ENCODE data around the gene PGP.
"Not testable (repeated sequence)": the region's sequence is repeated elsewhere in the genome, so short reads cannot be mapped to it uniquely, and the experiment has no call there.

The PGP gene

GRCh38 chr16:2250652-2251295 is 36.1 kb upstream of the PGP start:
- Histone ChIP-seq H3K4me3 (no peak overlapping the region), H3K27ac (peak overlapping the region; percentile 31; the same call in 1 of the 2 replicates), H3K36me3 (ENCODE audit: insufficient read depth, low read length) (peaks cover 64% of the 10 kb centered on the region), H3K9me3 (ENCODE audit: low read depth, low read length) (no peaks in the 10 kb centered on the region), H3K9ac (ENCODE audit: insufficient read length) (no peak overlapping the region)
- no peak for DNase-seq (ENCODE audit: low read depth, low spot score)
- TF ChIP-seq POLR2AphosphoS5 (IDR thresholded peaks at IDR 0.05; ENCODE audit: borderline replicate concordance, low read depth, low read length) (no peak), FOXP2 (optimal IDR thresholded peaks at IDR 0.05; ENCODE audit: control extremely low read depth, extremely low read length, insufficient read depth) (no peak), EZH2 (IDR thresholded peaks at IDR 0.05) (no peak)

- no peak for TF ChIP-seq FOXP2 (optimal IDR thresholded peaks at IDR 0.05; ENCODE audit: control extremely low read depth, extremely low read length, insufficient read depth)
- TF ChIP-seq POLR2AphosphoS5 (IDR thresholded peaks at IDR 0.05; ENCODE audit: borderline replicate concordance, low read depth, low read length) = no peak
- TF ChIP-seq EZH2 (IDR thresholded peaks at IDR 0.05) = no peak
- Histone ChIP-seq H3K4me3 (no peak overlapping the region), H3K9me3 (ENCODE audit: low read depth, low read length) (no peaks in the 10 kb centered on the region), H3K27ac (no peak overlapping the region), H3K9ac (ENCODE audit: insufficient read length) (no peak overlapping the region), H3K36me3 (ENCODE audit: insufficient read depth, low read length) (peaks cover 51% of the 10 kb centered on the region)
- no peak for DNase-seq (ENCODE audit: low read depth, low spot score)
These were observed 31.8 kb upstream of the PGP start for GRCh38 chr16:2246301-2246885.

GRCh38 chr16:2244926-2245795 is 30.5 kb upstream of the PGP start:
- no peak overlapping the region for H3K9ac ChIP-seq (ENCODE audit: insufficient read length)
- no peak overlapping the region for H3K27ac ChIP-seq
- H3K36me3 ChIP-seq (ENCODE audit: insufficient read depth, low read length) = peaks cover 51% of the 10 kb centered on the region

GRCh38 chr16:2244301-2244700 is 29.7 kb upstream of the PGP start:
- Histone ChIP-seq H3K9ac (ENCODE audit: insufficient read length) (no peak overlapping the region), H3K27ac (no peak overlapping the region), H3K36me3 (ENCODE audit: insufficient read depth, low read length) (peaks cover 49% of the 10 kb centered on the region), H3K9me3 (ENCODE audit: low read depth, low read length) (no peaks in the 10 kb centered on the region), H3K4me3 (no peak overlapping the region)
- no peak for DNase-seq (ENCODE audit: low read depth, low spot score)
- TF ChIP-seq EZH2 (IDR thresholded peaks at IDR 0.05) = no peak
- TF ChIP-seq POLR2AphosphoS5 (IDR thresholded peaks at IDR 0.05; ENCODE audit: borderline replicate concordance, low read depth, low read length) = no peak
- TF ChIP-seq FOXP2 (optimal IDR thresholded peaks at IDR 0.05; ENCODE audit: control extremely low read depth, extremely low read length, insufficient read depth) = no peak

More at GRCh38 chr16:2244926-2245795, 30.5 kb upstream of the PGP start:
- Histone ChIP-seq H3K4me3 (no peak overlapping the region), H3K9me3 (ENCODE audit: low read depth, low read length) (no peaks in the 10 kb centered on the region)
- DNase-seq (ENCODE audit: low read depth, low spot score) = no peak
- TF ChIP-seq POLR2AphosphoS5 (IDR thresholded peaks at IDR 0.05; ENCODE audit: borderline replicate concordance, low read depth, low read length) (no peak), EZH2 (IDR thresholded peaks at IDR 0.05) (no peak), FOXP2 (optimal IDR thresholded peaks at IDR 0.05; ENCODE audit: control extremely low read depth, extremely low read length, insufficient read depth) (no peak)

- H3K9ac ChIP-seq (ENCODE audit: insufficient read length) = no peak overlapping the region
- peaks cover 46% of the 10 kb centered on the region; the same call in 1 of the 2 replicates for H3K36me3 ChIP-seq (ENCODE audit: insufficient read depth, low read length)
- H3K27ac ChIP-seq = no peak overlapping the region
- no peak for DNase-seq (ENCODE audit: low read depth, low spot score)
- TF ChIP-seq POLR2AphosphoS5 (IDR thresholded peaks at IDR 0.05; ENCODE audit: borderline replicate concordance, low read depth, low read length) (no peak), FOXP2 (optimal IDR thresholded peaks at IDR 0.05; ENCODE audit: control extremely low read depth, extremely low read length, insufficient read depth) (no peak), EZH2 (IDR thresholded peaks at IDR 0.05) (no peak)
- H3K4me3 ChIP-seq = no peak overlapping the region
- no peaks in the 10 kb centered on the region for H3K9me3 ChIP-seq (ENCODE audit: low read depth, low read length)
These were observed 29.1 kb upstream of the PGP start for GRCh38 chr16:2243781-2244180.

- Histone ChIP-seq H3K36me3 (ENCODE audit: insufficient read depth, low read length) (peaks cover 42% of the 10 kb centered on the region; the same call in 1 of the 2 replicates), H3K4me3 (no peak overlapping the region), H3K27ac (no peak overlapping the region), H3K9me3 (ENCODE audit: low read depth, low read length) (no peaks in the 10 kb centered on the region), H3K9ac (ENCODE audit: insufficient read length) (no peak overlapping the region)
- DNase-seq (ENCODE audit: low read depth, low spot score) = no peak
- TF ChIP-seq EZH2 (IDR thresholded peaks at IDR 0.05) = no peak
- TF ChIP-seq POLR2AphosphoS5 (IDR thresholded peaks at IDR 0.05; ENCODE audit: borderline replicate concordance, low read depth, low read length) = no peak
- no peak for TF ChIP-seq FOXP2 (optimal IDR thresholded peaks at IDR 0.05; ENCODE audit: control extremely low read depth, extremely low read length, insufficient read depth)
These were observed 28.4 kb upstream of the PGP start for GRCh38 chr16:2243031-2243528.

GRCh38 chr16:2242598-2242997 is 28.0 kb upstream of the PGP start:
- no peak for DNase-seq (ENCODE audit: low read depth, low spot score)
- H3K27ac ChIP-seq = no peak overlapping the region
- peaks cover 42% of the 10 kb centered on the region; the same call in 1 of the 2 replicates for H3K36me3 ChIP-seq (ENCODE audit: insufficient read depth, low read length)
- H3K4me3 ChIP-seq = no peak overlapping the region
- no peak for TF ChIP-seq EZH2 (IDR thresholded peaks at IDR 0.05)
- TF ChIP-seq FOXP2 (optimal IDR thresholded peaks at IDR 0.05; ENCODE audit: control extremely low read depth, extremely low read length, insufficient read depth) = no peak
- TF ChIP-seq POLR2AphosphoS5 (IDR thresholded peaks at IDR 0.05; ENCODE audit: borderline replicate concordance, low read depth, low read length) = no peak
- H3K9ac ChIP-seq (ENCODE audit: insufficient read length) = no peak overlapping the region
- H3K9me3 ChIP-seq (ENCODE audit: low read depth, low read length) = no peaks in the 10 kb centered on the region

GRCh38 chr16:2240331-2240730 is 25.7 kb upstream of the PGP start:
- not testable (repeated sequence) for H3K4me3 ChIP-seq; H3K9ac ChIP-seq (ENCODE audit: insufficient read length); H3K9me3 ChIP-seq (ENCODE audit: low read depth, low read length); DNase-seq (ENCODE audit: low read depth, low spot score); H3K27ac ChIP-seq
- peaks cover 26% of the 10 kb centered on the region; the same call in 1 of the 2 replicates for H3K36me3 ChIP-seq (ENCODE audit: insufficient read depth, low read length)

Data from SK-N-MC (cell line).